Type B pancreatic cell (in vitro differentiated cells): ENCODE data around the gene DGKQ. TPM values are rescaled to one million over a fixed set of nuclear protein-coding genes. Genes with fewer than 3 reads are reported as not detected.
A peak's percentile ranks its signal among the peaks of the same experiment; 100 is the strongest.

Experiments
- DNase-seq: peaks from one replicate; pipeline ENCODE4 v3.0.0; 2021; ENCODE audit warnings: mixed read lengths; ENCODE audit not compliant: unreplicated experiment; ENCODE audit errors: extremely low spot score
- H3K27ac Mint-ChIP-seq: 2 replicates; pipeline ENCODE4 v1.8.0; 2021; ENCODE audit warnings: mild to moderate bottlenecking, mixed read lengths
- H3K27me3 Mint-ChIP-seq: 2 replicates; pipeline ENCODE4 v1.8.0; 2021; ENCODE audit warnings: mixed read lengths
- H3K36me3 Mint-ChIP-seq: 2 replicates; pipeline ENCODE4 v1.8.0; 2021; ENCODE audit warnings: mixed read lengths
- H3K4me1 Mint-ChIP-seq: one replicate; pipeline ENCODE4 v1.8.0; 2021; ENCODE audit warnings: mixed read lengths; ENCODE audit not compliant: unreplicated experiment
- H3K4me3 Mint-ChIP-seq: 2 replicates; pipeline ENCODE4 v1.8.0; 2021; ENCODE audit warnings: mild to moderate bottlenecking, mixed read lengths
- H3K9me3 Mint-ChIP-seq: 2 replicates; pipeline ENCODE4 v1.8.0; 2021; ENCODE audit warnings: mixed read lengths
- CTCF ChIP-seq: fragments of 200-600 bp; sonication (generic); conservative IDR thresholded peaks from 2 replicates; pipeline ENCODE4 v1.5.0; 2021; ENCODE audit warnings: antibody characterized with exemption, mild to moderate bottlenecking
- total RNA-seq: library from RNA; stranded (reverse); gene quantifications from 2 replicates; pipeline ENCODE4 v1.2.1, GENCODE V29; 2021; ENCODE audit warnings: low replicate concordance

DGKQ gene
- total RNA-seq, 1 donor from 2014 or later: 17.0 TPM

- no peak for TF ChIP-seq CTCF
- Mint-ChIP-seq H3K4me3 (peak overlapping the region; percentile 70), H3K27ac (no peak overlapping the region), H3K9me3 (no peaks in the 10 kb centered on the region), H3K36me3 (no peaks in the 10 kb centered on the region), H3K27me3 (peaks cover 48% of the 10 kb centered on the region), H3K4me1 (no peaks in the 10 kb centered on the region)
- no peak for DNase-seq
Observed at GRCh38 chr4:997375-998071, 24.2 kb upstream of the DGKQ start.

- no peaks in the 10 kb centered on the region for H3K9me3 Mint-ChIP-seq
- no peaks in the 10 kb centered on the region for H3K4me1 Mint-ChIP-seq
- H3K27me3 Mint-ChIP-seq: peaks cover 44% of the 10 kb centered on the region
- H3K27ac Mint-ChIP-seq: no peak overlapping the region
- DNase-seq: no peak
- no peaks in the 10 kb centered on the region for H3K36me3 Mint-ChIP-seq
- no peak overlapping the region for H3K4me3 Mint-ChIP-seq
- TF ChIP-seq CTCF: no peak
Observed at GRCh38 chr4:996997-997374, 23.6 kb upstream of the DGKQ start.

- Mint-ChIP-seq H3K27me3 (peaks cover 41% of the 10 kb centered on the region), H3K27ac (no peak overlapping the region), H3K36me3 (no peaks in the 10 kb centered on the region), H3K4me1 (no peaks in the 10 kb centered on the region), H3K4me3 (no peak overlapping the region), H3K9me3 (no peaks in the 10 kb centered on the region)
- no peak for DNase-seq
- no peak for TF ChIP-seq CTCF
Observed at GRCh38 chr4:996030-996996, 22.9 kb upstream of the DGKQ start.

- no peaks in the 10 kb centered on the region for H3K36me3 Mint-ChIP-seq
- DNase-seq: no peak
- H3K27me3 Mint-ChIP-seq: peaks cover 35% of the 10 kb centered on the region
- no peaks in the 10 kb centered on the region for H3K9me3 Mint-ChIP-seq
- no peaks in the 10 kb centered on the region for H3K4me1 Mint-ChIP-seq
- no peak overlapping the region for H3K4me3 Mint-ChIP-seq
- no peak overlapping the region for H3K27ac Mint-ChIP-seq
- TF ChIP-seq CTCF: no peak
Observed at GRCh38 chr4:995311-996026, 22.1 kb upstream of the DGKQ start.

DNA sequence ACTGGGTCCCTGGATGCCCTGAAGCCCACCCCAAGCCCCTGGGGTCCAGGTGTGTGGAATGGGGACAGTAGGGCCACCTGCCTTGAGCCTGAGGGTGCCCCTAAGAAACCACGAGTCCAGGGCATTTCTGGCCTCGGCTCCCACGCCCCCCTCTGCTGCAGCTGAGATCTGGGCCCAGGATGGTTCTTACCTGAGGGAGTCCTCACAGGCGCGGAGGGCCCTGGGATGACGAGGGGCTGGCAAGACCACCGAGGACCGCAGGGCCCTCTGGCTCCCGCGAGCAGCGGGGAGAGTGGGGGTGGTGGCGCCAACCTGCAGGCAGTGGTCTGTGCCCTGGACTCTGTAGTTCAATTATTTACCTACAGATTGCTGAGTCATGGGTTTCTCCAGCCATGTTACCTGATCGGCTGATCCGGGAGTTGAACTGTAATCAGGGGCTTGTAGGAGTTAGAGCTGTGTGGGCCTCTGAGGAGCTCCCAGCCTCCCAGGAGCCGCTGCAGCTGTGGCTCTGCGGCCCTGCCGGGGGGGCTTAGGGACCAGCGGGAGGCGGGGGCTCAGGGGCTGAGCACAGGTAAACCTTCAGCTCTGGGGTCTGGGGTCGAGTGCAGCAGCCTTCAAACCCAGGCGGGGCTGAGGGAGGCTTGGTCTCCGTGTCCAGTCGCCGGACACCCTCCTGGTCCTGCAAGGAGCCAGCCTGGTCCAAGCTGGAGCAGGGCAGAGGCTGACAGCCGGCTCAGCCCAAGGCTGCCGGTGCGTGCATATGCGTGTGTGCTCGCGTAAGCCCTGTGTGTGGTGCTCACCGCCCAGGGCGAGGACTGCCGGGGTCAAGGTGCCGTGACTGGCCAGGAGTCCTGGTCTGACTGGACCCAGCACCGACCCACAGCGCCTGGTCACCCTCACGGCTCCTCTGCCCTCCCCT, 20.0 kb upstream of the DGKQ start, which contains the start of gene SLC26A1:
Gene SLC26A1 (minus strand): TSS at position 294 of the 919 bp plus-strand sequence. CDS start 1,701 bp downstream, outside the sequence.
- H3K4me1 Mint-ChIP-seq: no peaks in the 10 kb centered on the region
- H3K4me3 Mint-ChIP-seq: peak within 1 kb of the TSS; percentile 53
- peak within 1 kb of the TSS; percentile 76 for H3K27ac Mint-ChIP-seq
- no peak for TF ChIP-seq CTCF
- no peaks in the 10 kb centered on the region for H3K9me3 Mint-ChIP-seq
- no peak for DNase-seq
- no peaks in the 10 kb centered on the region for H3K36me3 Mint-ChIP-seq
- peaks cover 17% of the 10 kb centered on the region for H3K27me3 Mint-ChIP-seq
